B cell (primary cell): ENCODE measurements around the gene CTXND1.
A peak's percentile ranks its signal among the peaks of the same experiment; 100 is the strongest.

ENCODE experiments used
- EZH2 ChIP-seq: IDR thresholded peaks from 2 replicates; pipeline ENCODE4 v1.6.1; 2012; ENCODE audit warnings: borderline replicate concordance, low read depth, mild to moderate bottlenecking, moderate library complexity, low read length; ENCODE audit not compliant: insufficient read depth, poor library complexity, severe bottlenecking
- TF ChIP-seq, protein P1 (sequence below): fragments of 200-600 bp; IDR thresholded peaks from one replicate; pipeline ENCODE4 v1.8.0; 2022; ENCODE audit warnings: antibody characterized with exemption, mild to moderate bottlenecking

GRCh38 chr15:80151576-80151975, 100.4 kb downstream of the CTXND1 start:
- TF ChIP-seq, protein P1, sequence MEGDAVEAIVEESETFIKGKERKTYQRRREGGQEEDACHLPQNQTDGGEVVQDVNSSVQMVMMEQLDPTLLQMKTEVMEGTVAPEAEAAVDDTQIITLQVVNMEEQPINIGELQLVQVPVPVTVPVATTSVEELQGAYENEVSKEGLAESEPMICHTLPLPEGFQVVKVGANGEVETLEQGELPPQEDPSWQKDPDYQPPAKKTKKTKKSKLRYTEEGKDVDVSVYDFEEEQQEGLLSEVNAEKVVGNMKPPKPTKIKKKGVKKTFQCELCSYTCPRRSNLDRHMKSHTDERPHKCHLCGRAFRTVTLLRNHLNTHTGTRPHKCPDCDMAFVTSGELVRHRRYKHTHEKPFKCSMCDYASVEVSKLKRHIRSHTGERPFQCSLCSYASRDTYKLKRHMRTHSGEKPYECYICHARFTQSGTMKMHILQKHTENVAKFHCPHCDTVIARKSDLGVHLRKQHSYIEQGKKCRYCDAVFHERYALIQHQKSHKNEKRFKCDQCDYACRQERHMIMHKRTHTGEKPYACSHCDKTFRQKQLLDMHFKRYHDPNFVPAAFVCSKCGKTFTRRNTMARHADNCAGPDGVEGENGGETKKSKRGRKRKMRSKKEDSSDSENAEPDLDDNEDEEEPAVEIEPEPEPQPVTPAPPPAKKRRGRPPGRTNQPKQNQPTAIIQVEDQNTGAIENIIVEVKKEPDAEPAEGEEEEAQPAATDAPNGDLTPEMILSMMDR = peak; percentile 12
- TF ChIP-seq EZH2 = no peak
